Stomach (tissue), 9 donors: ENCODE measurements around the gene NRL. TPM values are rescaled to one million over a fixed set of nuclear protein-coding genes. Genes with fewer than 3 reads are reported as not detected.

Source experiments
- DNase-seq, 2 donors: peaks; one replicate each; pipeline versions ENCODE4 v3.0.0 to v3.0.0-alpha.2; 2013 to 2019
- H3K27ac ChIP-seq, 5 donors: fragments of 200-600 bp in 4 of 5; sonication (generic) in 4 of 5; one replicate each; pipeline ENCODE4 v1.5.1; 2013 to 2019; ENCODE audit warnings: mild to moderate bottlenecking in 1 of 5, moderate library complexity in 1 of 5
- H3K27me3 ChIP-seq, 3 donors: fragments of 200-600 bp; sonication (generic); one replicate each; pipeline ENCODE4 v1.5.1; 2017 to 2019; ENCODE audit warnings: mixed run types in 1 of 3
- H3K36me3 ChIP-seq, 4 donors: fragments of 200-600 bp; sonication (generic); 1 replicate in 3 of 4; 2 replicates in 1 of 4; pipeline ENCODE4 v1.5.1; 2016 to 2019
- H3K4me1 ChIP-seq, 4 donors: fragments of 200-600 bp; sonication (generic); one replicate each; pipeline ENCODE4 v1.5.1; 2016 to 2019
- H3K4me3 ChIP-seq, 4 donors: fragments of 200-600 bp; sonication (generic) in 3 of 4; one replicate each; pipeline ENCODE4 v1.5.1; 2016 to 2019; ENCODE audit warnings: mild to moderate bottlenecking in 1 of 4
- H3K9me3 ChIP-seq, 4 donors: fragments of 200-600 bp; sonication (generic); one replicate each; pipeline ENCODE4 v1.5.1; 2016 to 2019
- CTCF ChIP-seq, 7 experiments: fragments of 450-650 bp in 4 of 7; fragments of 200-600 bp in 3 of 7; sonication (generic) in 3 of 7; IDR thresholded peaks; one replicate each; pipeline ENCODE4 v1.5.1; 2016 to 2019; ENCODE audit warnings: antibody characterized with exemption in 7 of 7, control low read depth in 2 of 7, mild to moderate bottlenecking in 1 of 7
- EP300 ChIP-seq: sonication (generic); formaldehyde crosslinking; IDR thresholded peaks from one replicate; pipeline ENCODE4 v1.6.1; 2017; ENCODE audit warnings: antibody characterized with exemption
- POLR2A ChIP-seq, 4 donors: fragments of 450-650 bp; IDR thresholded peaks; one replicate each; pipeline ENCODE4 v1.6.1; 2016; ENCODE audit warnings: antibody characterized with exemption in 4 of 4, control low read depth in 2 of 4, mild to moderate bottlenecking in 1 of 4, moderate library complexity in 1 of 4
- POLR2AphosphoS5 ChIP-seq, 3 donors: sonication (generic); formaldehyde crosslinking; IDR thresholded peaks; one replicate each; pipeline ENCODE4 v1.6.1; 2016; ENCODE audit warnings: antibody characterized with exemption in 3 of 3
- WGBS, 5 donors: extraction: QIAGEN DNeasy Blood & Tissue Kit in 3 of 5; methylation state at CpG; one replicate each; pipeline versions ENCODE4 v1.1.5 to v1.1.7; 2013 to 2018; 5-methylcytosine and 5-hydroxymethylcytosine counted together
- intact Hi-C: fragments of 100-400 bp; cut with DNase I; formaldehyde crosslinking; loops from one replicate; pipeline ENCODE4 v1.15.1; 2023; ENCODE audit warnings: low total_unique reads
- polyA plus RNA-seq, 3 donors: library from polyadenylated mRNA; stranded (reverse); fragments of 200-250 nt; gene quantifications; one replicate each; pipeline ENCODE4 v1.2.3, GENCODE V29; 2013
- total RNA-seq, 5 donors: library from RNA; depleted of rRNA; stranded (reverse); fragments of >200 nt; gene quantifications; one replicate each; pipeline versions ENCODE4 v1.1.0 to v1.2.3, GENCODE V29; 2014 to 2016
- donor health status: healthy with polysubstance abuse.
- donor health status: Bipolar disorder and iron deficiency.
- donor health status: healthy.

NRL gene
- total and polyA plus RNA-seq, 8 donors, result 0.92 to 69.2 (median 1.3) TPM; not detected in 1

GRCh38 chr14:24138396-24139271 is 23.9 kb upstream of the NRL start:
- 68 to 82% (median 74%) methylated on average over 11 to 13 of the region's 13 CpGs for WGBS, 5 donors
- TF ChIP-seq CTCF (IDR thresholded peaks at IDR 0.05) (no peak), POLR2A (IDR thresholded peaks at IDR 0.05) (no peak), EP300 (no peak), POLR2AphosphoS5 (IDR thresholded peaks at IDR 0.05) (no peak)
- peaks cover 24 to 35% (median 31%) of the 10 kb centered on the region in 4 donors for H3K36me3 ChIP-seq
- H3K9me3 ChIP-seq, result no peaks in the 10 kb centered on the region
- peak overlapping the region in 3 of 5 donors; percentile 14 to 92 (median 30) for H3K27ac ChIP-seq
- no peak for DNase-seq
- no peaks in the 10 kb centered on the region for H3K27me3 ChIP-seq
- intact Hi-C loops, result no loop called here
- H3K4me3 ChIP-seq, result peak overlapping the region in 1 of 4 donors; percentile 94
- H3K4me1 ChIP-seq, result peaks cover 18 to 72% (median 64%) of the 10 kb centered on the region in 4 donors

- H3K9me3 ChIP-seq, result no peaks in the 10 kb centered on the region
- WGBS, 5 donors, result 82 to 92% (median 84%) methylated on average over 8 of the region's 8 CpGs
- no peak for DNase-seq
- H3K27me3 ChIP-seq, result no peaks in the 10 kb centered on the region
- H3K4me1 ChIP-seq, result peaks cover 18 to 68% (median 65%) of the 10 kb centered on the region in 4 donors
- H3K27ac ChIP-seq, result peak overlapping the region in 3 of 5 donors; percentile 95 to 98 (median 97)
- peaks cover 23 to 27% (median 24%) of the 10 kb centered on the region in 4 donors for H3K36me3 ChIP-seq
- no peak for TF ChIP-seq POLR2AphosphoS5 (IDR thresholded peaks at IDR 0.05)
- no peak for TF ChIP-seq EP300
- TF ChIP-seq CTCF (IDR thresholded peaks at IDR 0.05), result no peak
- TF ChIP-seq POLR2A (IDR thresholded peaks at IDR 0.05), result no peak
- intact Hi-C loops, result no loop called here
- peak overlapping the region in 2 of 4 donors; percentile 94 to 99 for H3K4me3 ChIP-seq
These were observed 23.0 kb upstream of the NRL start for GRCh38 chr14:24137529-24138395.

- intact Hi-C loops, result no loop called here
- 19 to 33% (median 24%) methylated on average over 13 of the region's 13 CpGs for WGBS, 5 donors
- Histone ChIP-seq H3K4me3 (peak overlapping the region; percentile 94 to 99 (median 96)), H3K27me3 (no peaks in the 10 kb centered on the region), H3K4me1 (peaks cover 13 to 68% (median 65%) of the 10 kb centered on the region in 4 donors), H3K27ac (peak overlapping the region; percentile 91 to 98 (median 96)), H3K9me3 (no peaks in the 10 kb centered on the region), H3K36me3 (peaks cover 23 to 26% (median 24%) of the 10 kb centered on the region in 4 donors)
- no peak for DNase-seq
- TF ChIP-seq EP300 (no peak), CTCF (IDR thresholded peaks at IDR 0.05) (no peak), POLR2A (IDR thresholded peaks at IDR 0.05) (no peak), POLR2AphosphoS5 (IDR thresholded peaks at IDR 0.05) (no peak)
These were observed 22.2 kb upstream of the NRL start for GRCh38 chr14:24136684-24137528.
